Liver (tissue), 9 donors: Measurements from ENCODE around the gene EML5. TPM values are rescaled to one million over a fixed set of nuclear protein-coding genes. Genes with fewer than 3 reads are reported as not detected.

ENCODE experiments used
- DNase-seq: peaks from one replicate; pipeline ENCODE4 v3.0.0-alpha.2; 2017; ENCODE audit warnings: low spot score
- H3K27ac ChIP-seq, 2 donors: one replicate each; pipeline ENCODE4 v1.7.0; 2013; ENCODE audit warnings: inconsistent platforms in 2 of 2, low read length in 2 of 2, control low read depth in 1 of 2, low read depth in 1 of 2, mild to moderate bottlenecking in 1 of 2
- H3K27me3 ChIP-seq, 4 donors: one replicate each; pipeline versions ENCODE4 v1.6.1 to v1.7.0; 2013; ENCODE audit warnings: low read length in 3 of 4, inconsistent platforms in 1 of 4, mild to moderate bottlenecking in 1 of 4, moderate library complexity in 1 of 4; ENCODE audit not compliant: control insufficient read depth in 4 of 4, insufficient read depth in 4 of 4
- H3K36me3 ChIP-seq, 4 donors: one replicate each; pipeline versions ENCODE4 v1.6.1 to v1.7.0; 2013; ENCODE audit warnings: low read length in 3 of 4, mild to moderate bottlenecking in 3 of 4, low read depth in 1 of 4, moderate library complexity in 1 of 4; ENCODE audit not compliant: control insufficient read depth in 4 of 4, insufficient read depth in 3 of 4
- H3K4me1 ChIP-seq, 4 donors: one replicate each; pipeline versions ENCODE4 v1.6.1 to v1.7.0; 2013; ENCODE audit warnings: low read length in 3 of 4, mild to moderate bottlenecking in 3 of 4, moderate library complexity in 1 of 4; ENCODE audit not compliant: control insufficient read depth in 4 of 4, insufficient read depth in 4 of 4
- H3K4me3 ChIP-seq, 3 donors: one replicate each; pipeline versions ENCODE4 v1.6.1 to v1.7.0; 2013; ENCODE audit warnings: low read length in 3 of 3, control low read depth in 1 of 3, low read depth in 1 of 3, mild to moderate bottlenecking in 1 of 3
- H3K9ac ChIP-seq, 2 donors: one replicate each; pipeline ENCODE4 v1.7.0; 2013; ENCODE audit warnings: low read length in 2 of 2, mild to moderate bottlenecking in 2 of 2, moderate library complexity in 2 of 2, control low read depth in 1 of 2, low read depth in 1 of 2
- H3K9me3 ChIP-seq, 4 donors: one replicate each; pipeline versions ENCODE4 v1.6.1 to v1.7.0; 2013; ENCODE audit warnings: low read length in 3 of 4; ENCODE audit not compliant: control insufficient read depth in 4 of 4
- ATF3 ChIP-seq: IDR thresholded peaks from 2 replicates; pipeline ENCODE4 v1.6.1; 2016; ENCODE audit warnings: antibody characterized with exemption
- EGR1 ChIP-seq, 2 donors: IDR thresholded peaks; 2 replicates each; pipeline ENCODE4 v1.6.1; 2016 to 2018; ENCODE audit warnings: antibody characterized with exemption in 2 of 2, low read depth in 2 of 2
- FOXA2 ChIP-seq: IDR thresholded peaks from 2 replicates; pipeline ENCODE4 v1.6.1; 2016; ENCODE audit warnings: antibody characterized with exemption
- GABPA ChIP-seq, 2 donors: IDR thresholded peaks in 1 of 2; conservative IDR thresholded peaks in 1 of 2; 2 replicates each; pipeline ENCODE4 v1.6.1; 2016; ENCODE audit warnings: antibody characterized with exemption in 2 of 2, mild to moderate bottlenecking in 1 of 2, moderate library complexity in 1 of 2
- HNF4A ChIP-seq, 2 donors: conservative IDR thresholded peaks; 2 replicates each; pipeline ENCODE4 v1.6.1; 2016; ENCODE audit warnings: antibody characterized with exemption in 2 of 2, mild to moderate bottlenecking in 2 of 2
- HNF4G ChIP-seq: IDR thresholded peaks from 2 replicates; pipeline ENCODE4 v1.6.1; 2016; ENCODE audit warnings: antibody characterized with exemption
- JUND ChIP-seq, 2 donors: IDR thresholded peaks; 2 replicates each; pipeline ENCODE4 v1.6.1; 2016; ENCODE audit warnings: antibody characterized with exemption in 2 of 2
- NR2F2 ChIP-seq: IDR thresholded peaks from 2 replicates; pipeline ENCODE4 v1.6.1; 2016; ENCODE audit warnings: antibody characterized with exemption
- RAD21 ChIP-seq, 2 donors: IDR thresholded peaks; 2 replicates each; pipeline ENCODE4 v1.6.1; 2016; ENCODE audit warnings: antibody characterized with exemption in 2 of 2, mild to moderate bottlenecking in 2 of 2
- RXRA ChIP-seq, 2 donors: IDR thresholded peaks; 2 replicates each; pipeline ENCODE4 v1.6.1; 2017 to 2018; ENCODE audit warnings: antibody characterized with exemption in 2 of 2, mild to moderate bottlenecking in 1 of 2
- SP1 ChIP-seq: IDR thresholded peaks from 2 replicates; pipeline ENCODE4 v1.6.1; 2018; ENCODE audit warnings: antibody characterized with exemption, mild to moderate bottlenecking
- TAF1 ChIP-seq: conservative IDR thresholded peaks from 2 replicates; pipeline ENCODE4 v1.6.1; 2016; ENCODE audit warnings: antibody characterized with exemption, mild to moderate bottlenecking
- YY1 ChIP-seq: IDR thresholded peaks from 2 replicates; pipeline ENCODE4 v1.6.1; 2016; ENCODE audit warnings: antibody characterized with exemption, mild to moderate bottlenecking
- ZBTB33 ChIP-seq: IDR thresholded peaks from 2 replicates; pipeline ENCODE4 v1.6.1; 2016; ENCODE audit warnings: antibody characterized with exemption
- WGBS: extraction: QIAGEN DNeasy Blood & Tissue Kit; methylation state at CpG from one replicate; pipeline ENCODE4 v1.1.7; 2013; 5-methylcytosine and 5-hydroxymethylcytosine counted together
- polyA plus RNA-seq, 2 donors: library from polyadenylated mRNA; stranded (reverse) in 1 of 2; unstranded in 1 of 2; fragments of 200-250 nt in 1 of 2; fragments of >200 nt in 1 of 2; fragmentation: Nextera tagmentation in 1 of 2; extraction: Ambion mirVana in 1 of 2; gene quantifications; one replicate each; pipeline versions ENCODE4 v1.2.1 to v1.2.3, GENCODE V29; 2013 to 2015
- total RNA-seq, 2 donors: library from RNA; depleted of rRNA; stranded (reverse); fragments of >200 nt; gene quantifications; one replicate each; pipeline ENCODE4 v1.2.3, GENCODE V29; 2014
- TF ChIP-seq, protein P1 (sequence below): fragments of 150-350 bp; IDR thresholded peaks from 2 replicates; pipeline ENCODE4 v1.5.1; 2017; ENCODE audit warnings: improper control_type of control experiment, low read depth, low read length; ENCODE audit not compliant: missing input control
- TF ChIP-seq, protein P2 (sequence below): IDR thresholded peaks from 2 replicates; pipeline ENCODE4 v1.6.1; 2016; ENCODE audit warnings: antibody characterized with exemption
- TF ChIP-seq, protein P3 (sequence below): IDR thresholded peaks from 2 replicates; pipeline ENCODE4 v1.6.1; 2016; ENCODE audit warnings: antibody characterized with exemption, mild to moderate bottlenecking
- donor health status: healthy.
- donor health status: healthy.
- donor health status: healthy.
- donor health status: healthy.
- donor health status: healthy.

The EML5 gene
- total and polyA plus RNA-seq, 4 donors, result 0.09 to 3.8 (median 0.55) TPM

GRCh38 chr14:88737245-88737644, 55.5 kb downstream of the EML5 start:
- H3K27ac ChIP-seq, result no peak overlapping the region
- no peaks in the 10 kb centered on the region for H3K27me3 ChIP-seq
- TF ChIP-seq JUND (IDR thresholded peaks at IDR 0.05), result no peak
- TF ChIP-seq YY1, result no peak
- TF ChIP-seq RAD21 (IDR thresholded peaks at IDR 0.05), result no peak
- no peak for TF ChIP-seq GABPA (IDR thresholded peaks at IDR 0.05 in 1 of 2, conservative IDR thresholded peaks at IDR 0.05 in 1 of 2)
- no peak overlapping the region for H3K4me3 ChIP-seq
- H3K9me3 ChIP-seq, result no peaks in the 10 kb centered on the region
- H3K4me1 ChIP-seq, result no peaks in the 10 kb centered on the region
- DNase-seq, result no peak
- no peak overlapping the region for H3K9ac ChIP-seq
- H3K36me3 ChIP-seq, result no peaks in the 10 kb centered on the region
- 94% methylated on average over 9 of the region's 9 CpGs for WGBS

DNA sequence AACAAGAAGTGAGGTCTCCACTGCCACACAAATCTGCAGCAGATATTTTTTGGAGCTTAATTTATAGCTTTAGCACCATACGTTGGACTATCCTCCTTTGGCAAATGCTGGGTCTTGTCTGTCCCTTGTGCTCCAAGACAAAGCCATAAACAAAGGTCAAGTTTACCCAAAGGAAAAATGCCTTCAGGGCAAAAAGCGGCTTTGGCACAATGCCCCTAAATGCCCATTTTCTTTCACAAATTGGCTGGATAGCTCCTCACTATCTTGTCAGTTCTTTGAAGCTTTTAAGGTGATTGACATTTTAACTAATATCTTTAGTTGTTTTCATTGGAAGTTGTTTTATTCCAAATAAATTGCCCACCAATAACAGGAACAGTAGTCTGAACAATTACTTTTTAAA, 59.6 kb downstream of the EML5 start:
- no peak overlapping the region for H3K9ac ChIP-seq
- H3K4me1 ChIP-seq, result no peaks in the 10 kb centered on the region
- no peak overlapping the region for H3K4me3 ChIP-seq
- H3K27me3 ChIP-seq, result no peaks in the 10 kb centered on the region
- 88% methylated on average over 2 of the region's 2 CpGs for WGBS
- no peak for TF ChIP-seq FOXA2
- TF ChIP-seq ATF3, result no peak
- no peak for TF ChIP-seq HNF4A (conservative IDR thresholded peaks at IDR 0.05)
- TF ChIP-seq SP1, result no peak
- no peak for TF ChIP-seq JUND (IDR thresholded peaks at IDR 0.05)
- TF ChIP-seq RXRA (IDR thresholded peaks at IDR 0.05), result no peak
- TF ChIP-seq RAD21 (IDR thresholded peaks at IDR 0.05), result no peak
- no peak for TF ChIP-seq NR2F2
- TF ChIP-seq, protein P1, sequence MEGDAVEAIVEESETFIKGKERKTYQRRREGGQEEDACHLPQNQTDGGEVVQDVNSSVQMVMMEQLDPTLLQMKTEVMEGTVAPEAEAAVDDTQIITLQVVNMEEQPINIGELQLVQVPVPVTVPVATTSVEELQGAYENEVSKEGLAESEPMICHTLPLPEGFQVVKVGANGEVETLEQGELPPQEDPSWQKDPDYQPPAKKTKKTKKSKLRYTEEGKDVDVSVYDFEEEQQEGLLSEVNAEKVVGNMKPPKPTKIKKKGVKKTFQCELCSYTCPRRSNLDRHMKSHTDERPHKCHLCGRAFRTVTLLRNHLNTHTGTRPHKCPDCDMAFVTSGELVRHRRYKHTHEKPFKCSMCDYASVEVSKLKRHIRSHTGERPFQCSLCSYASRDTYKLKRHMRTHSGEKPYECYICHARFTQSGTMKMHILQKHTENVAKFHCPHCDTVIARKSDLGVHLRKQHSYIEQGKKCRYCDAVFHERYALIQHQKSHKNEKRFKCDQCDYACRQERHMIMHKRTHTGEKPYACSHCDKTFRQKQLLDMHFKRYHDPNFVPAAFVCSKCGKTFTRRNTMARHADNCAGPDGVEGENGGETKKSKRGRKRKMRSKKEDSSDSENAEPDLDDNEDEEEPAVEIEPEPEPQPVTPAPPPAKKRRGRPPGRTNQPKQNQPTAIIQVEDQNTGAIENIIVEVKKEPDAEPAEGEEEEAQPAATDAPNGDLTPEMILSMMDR, result no peak
- no peak for TF ChIP-seq YY1
- TF ChIP-seq HNF4G, result no peak
- TF ChIP-seq ZBTB33, result no peak
- TF ChIP-seq, protein P2, sequence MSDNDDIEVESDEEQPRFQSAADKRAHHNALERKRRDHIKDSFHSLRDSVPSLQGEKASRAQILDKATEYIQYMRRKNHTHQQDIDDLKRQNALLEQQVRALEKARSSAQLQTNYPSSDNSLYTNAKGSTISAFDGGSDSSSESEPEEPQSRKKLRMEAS, result no peak
- TF ChIP-seq, protein P3, sequence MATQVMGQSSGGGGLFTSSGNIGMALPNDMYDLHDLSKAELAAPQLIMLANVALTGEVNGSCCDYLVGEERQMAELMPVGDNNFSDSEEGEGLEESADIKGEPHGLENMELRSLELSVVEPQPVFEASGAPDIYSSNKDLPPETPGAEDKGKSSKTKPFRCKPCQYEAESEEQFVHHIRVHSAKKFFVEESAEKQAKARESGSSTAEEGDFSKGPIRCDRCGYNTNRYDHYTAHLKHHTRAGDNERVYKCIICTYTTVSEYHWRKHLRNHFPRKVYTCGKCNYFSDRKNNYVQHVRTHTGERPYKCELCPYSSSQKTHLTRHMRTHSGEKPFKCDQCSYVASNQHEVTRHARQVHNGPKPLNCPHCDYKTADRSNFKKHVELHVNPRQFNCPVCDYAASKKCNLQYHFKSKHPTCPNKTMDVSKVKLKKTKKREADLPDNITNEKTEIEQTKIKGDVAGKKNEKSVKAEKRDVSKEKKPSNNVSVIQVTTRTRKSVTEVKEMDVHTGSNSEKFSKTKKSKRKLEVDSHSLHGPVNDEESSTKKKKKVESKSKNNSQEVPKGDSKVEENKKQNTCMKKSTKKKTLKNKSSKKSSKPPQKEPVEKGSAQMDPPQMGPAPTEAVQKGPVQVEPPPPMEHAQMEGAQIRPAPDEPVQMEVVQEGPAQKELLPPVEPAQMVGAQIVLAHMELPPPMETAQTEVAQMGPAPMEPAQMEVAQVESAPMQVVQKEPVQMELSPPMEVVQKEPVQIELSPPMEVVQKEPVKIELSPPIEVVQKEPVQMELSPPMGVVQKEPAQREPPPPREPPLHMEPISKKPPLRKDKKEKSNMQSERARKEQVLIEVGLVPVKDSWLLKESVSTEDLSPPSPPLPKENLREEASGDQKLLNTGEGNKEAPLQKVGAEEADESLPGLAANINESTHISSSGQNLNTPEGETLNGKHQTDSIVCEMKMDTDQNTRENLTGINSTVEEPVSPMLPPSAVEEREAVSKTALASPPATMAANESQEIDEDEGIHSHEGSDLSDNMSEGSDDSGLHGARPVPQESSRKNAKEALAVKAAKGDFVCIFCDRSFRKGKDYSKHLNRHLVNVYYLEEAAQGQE, result no peak
- no peak for TF ChIP-seq TAF1
- no peak for TF ChIP-seq EGR1 (IDR thresholded peaks at IDR 0.05; ENCODE audit: low read depth in 2 of 2)
- no peak for TF ChIP-seq GABPA (IDR thresholded peaks at IDR 0.05 in 1 of 2, conservative IDR thresholded peaks at IDR 0.05 in 1 of 2)
- DNase-seq, result no peak
- H3K36me3 ChIP-seq, result no peaks in the 10 kb centered on the region
- H3K27ac ChIP-seq, result no peak overlapping the region
- H3K9me3 ChIP-seq, result no peaks in the 10 kb centered on the region
